DOHH2 (cell line): Measurements from ENCODE around the gene NSMCE1.

Experiments used
- CTCF ChIP-seq: fragments of 200-600 bp; sonication (generic); IDR thresholded peaks from one replicate; pipeline ENCODE4 v1.5.1; 2014; ENCODE audit warnings: antibody characterized with exemption, mild to moderate bottlenecking, low read depth, low read length; ENCODE audit not compliant: poor library complexity, severe bottlenecking
- EZH2phosphoT487 ChIP-seq: fragments of 200-600 bp; sonication (generic); IDR thresholded peaks from 2 replicates; pipeline ENCODE4 v1.6.1; 2017; ENCODE audit warnings: borderline replicate concordance, mild to moderate bottlenecking, antibody characterized with exemption, low read length, moderate library complexity, mixed read lengths

GRCh38 chr16:27224741-27225300, 43.8 kb downstream of the NSMCE1 start:
- no peak for TF ChIP-seq CTCF
- no peak for TF ChIP-seq EZH2phosphoT487
